Nucleus accumbens (tissue), 56 donors: Measurements from ENCODE around the gene STAMBP.
"Not testable (repeated sequence)": the region's sequence is repeated elsewhere in the genome, so short reads cannot be mapped to it uniquely, and the experiment has no call there.

Experiments used
- DNase-seq, 56 donors: peaks; one replicate each; lab custom pipeline; 2025; lab: John Stamatoyannopoulos, UW

STAMBP gene

GRCh38 chr2:73877984-73878383 is 49.2 kb downstream of the STAMBP start:
- DNase-seq, result not testable (repeated sequence)

- no peak for DNase-seq
Observed at GRCh38 chr2:73885406-73885805, 56.6 kb downstream of the STAMBP start.

- DNase-seq, result no peak
Observed at GRCh38 chr2:73886357-73886756, 57.6 kb downstream of the STAMBP start.

GRCh38 chr2:73887596-73888353 is 59.0 kb downstream of the STAMBP start:
- not testable (repeated sequence) for DNase-seq

GRCh38 chr2:73888388-73888787 is 59.6 kb downstream of the STAMBP start:
- DNase-seq, result no peak

GRCh38 chr2:73889206-73889605 is 60.4 kb downstream of the STAMBP start:
- DNase-seq, result no peak

- DNase-seq, result no peak
Observed at GRCh38 chr2:73890301-73891092, 61.7 kb downstream of the STAMBP start.

- DNase-seq, result no peak
Observed at GRCh38 chr2:73891276-73891901, 62.6 kb downstream of the STAMBP start.

- no peak for DNase-seq
Observed at GRCh38 chr2:73892631-73893329, 64.0 kb downstream of the STAMBP start, which contains the start of gene ACTG2. Gene ACTG2 (plus strand): TSS chr2:73893008. CDS start chr2:73901312, 8,304 bp downstream.

GRCh38 chr2:73893764-73894474 is 65.2 kb downstream of the STAMBP start:
- no peak for DNase-seq

GRCh38 chr2:73894475-73894850 is 65.7 kb downstream of the STAMBP start:
- DNase-seq, result no peak

- no peak for DNase-seq
Observed at GRCh38 chr2:73894877-73895276, 66.1 kb downstream of the STAMBP start.

GRCh38 chr2:73895473-73895872 is 66.7 kb downstream of the STAMBP start:
- DNase-seq, result no peak

GRCh38 chr2:73896362-73897239 is 67.8 kb downstream of the STAMBP start:
- no peak for DNase-seq

GRCh38 chr2:73897240-73897583 is 68.5 kb downstream of the STAMBP start:
- DNase-seq, result no peak

- no peak for DNase-seq
Observed at GRCh38 chr2:73897934-73898333, 69.2 kb downstream of the STAMBP start.

GRCh38 chr2:73899801-73900336 is 71.1 kb downstream of the STAMBP start:
- no peak for DNase-seq

- DNase-seq, result no peak
Observed at GRCh38 chr2:73901143-73901542, 72.4 kb downstream of the STAMBP start.

- no peak for DNase-seq
Observed at GRCh38 chr2:73902284-73902683, 73.5 kb downstream of the STAMBP start.
